Measurements from ENCODE around the gene PPFIA1.

DNA sequence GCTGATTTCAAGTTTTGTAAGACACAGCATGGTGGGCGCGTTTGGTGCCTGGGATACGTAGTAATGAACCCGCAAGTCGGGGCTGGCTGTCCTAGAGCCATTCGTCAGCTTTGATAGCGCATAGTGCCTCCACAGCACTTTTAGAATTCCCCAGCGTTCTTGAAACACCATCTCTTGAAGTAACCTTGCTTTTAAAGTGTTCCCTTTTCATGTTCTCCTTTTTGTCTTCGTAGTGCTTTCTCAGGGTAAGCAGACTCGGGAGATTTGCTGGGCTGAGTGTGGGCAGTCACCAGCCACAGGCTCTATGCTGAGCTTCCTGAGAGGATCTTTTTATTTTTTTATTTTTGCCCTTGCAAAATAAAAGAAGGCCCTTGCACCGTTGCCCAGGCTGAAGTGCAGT, 88.3 kb downstream of the PPFIA1 start:
- TF ChIP-seq, protein P1, sequence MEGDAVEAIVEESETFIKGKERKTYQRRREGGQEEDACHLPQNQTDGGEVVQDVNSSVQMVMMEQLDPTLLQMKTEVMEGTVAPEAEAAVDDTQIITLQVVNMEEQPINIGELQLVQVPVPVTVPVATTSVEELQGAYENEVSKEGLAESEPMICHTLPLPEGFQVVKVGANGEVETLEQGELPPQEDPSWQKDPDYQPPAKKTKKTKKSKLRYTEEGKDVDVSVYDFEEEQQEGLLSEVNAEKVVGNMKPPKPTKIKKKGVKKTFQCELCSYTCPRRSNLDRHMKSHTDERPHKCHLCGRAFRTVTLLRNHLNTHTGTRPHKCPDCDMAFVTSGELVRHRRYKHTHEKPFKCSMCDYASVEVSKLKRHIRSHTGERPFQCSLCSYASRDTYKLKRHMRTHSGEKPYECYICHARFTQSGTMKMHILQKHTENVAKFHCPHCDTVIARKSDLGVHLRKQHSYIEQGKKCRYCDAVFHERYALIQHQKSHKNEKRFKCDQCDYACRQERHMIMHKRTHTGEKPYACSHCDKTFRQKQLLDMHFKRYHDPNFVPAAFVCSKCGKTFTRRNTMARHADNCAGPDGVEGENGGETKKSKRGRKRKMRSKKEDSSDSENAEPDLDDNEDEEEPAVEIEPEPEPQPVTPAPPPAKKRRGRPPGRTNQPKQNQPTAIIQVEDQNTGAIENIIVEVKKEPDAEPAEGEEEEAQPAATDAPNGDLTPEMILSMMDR (IDR thresholded peaks at IDR 0.05), result no peak
- TF ChIP-seq JUND (IDR thresholded peaks at IDR 0.05) (no peak), FOSL2 (IDR thresholded peaks at IDR 0.05; ENCODE audit: borderline replicate concordance, low read depth) (no peak), TAF1 (IDR thresholded peaks at IDR 0.05; ENCODE audit: borderline replicate concordance, low read depth, low read length) (no peak), POLR2AphosphoS5 (IDR thresholded peaks at IDR 0.05; ENCODE audit: low read depth, low read length) (no peak), MEF2A (IDR thresholded peaks at IDR 0.05; ENCODE audit: borderline replicate concordance, low read depth) (no peak)
- TF ChIP-seq, protein P2, sequence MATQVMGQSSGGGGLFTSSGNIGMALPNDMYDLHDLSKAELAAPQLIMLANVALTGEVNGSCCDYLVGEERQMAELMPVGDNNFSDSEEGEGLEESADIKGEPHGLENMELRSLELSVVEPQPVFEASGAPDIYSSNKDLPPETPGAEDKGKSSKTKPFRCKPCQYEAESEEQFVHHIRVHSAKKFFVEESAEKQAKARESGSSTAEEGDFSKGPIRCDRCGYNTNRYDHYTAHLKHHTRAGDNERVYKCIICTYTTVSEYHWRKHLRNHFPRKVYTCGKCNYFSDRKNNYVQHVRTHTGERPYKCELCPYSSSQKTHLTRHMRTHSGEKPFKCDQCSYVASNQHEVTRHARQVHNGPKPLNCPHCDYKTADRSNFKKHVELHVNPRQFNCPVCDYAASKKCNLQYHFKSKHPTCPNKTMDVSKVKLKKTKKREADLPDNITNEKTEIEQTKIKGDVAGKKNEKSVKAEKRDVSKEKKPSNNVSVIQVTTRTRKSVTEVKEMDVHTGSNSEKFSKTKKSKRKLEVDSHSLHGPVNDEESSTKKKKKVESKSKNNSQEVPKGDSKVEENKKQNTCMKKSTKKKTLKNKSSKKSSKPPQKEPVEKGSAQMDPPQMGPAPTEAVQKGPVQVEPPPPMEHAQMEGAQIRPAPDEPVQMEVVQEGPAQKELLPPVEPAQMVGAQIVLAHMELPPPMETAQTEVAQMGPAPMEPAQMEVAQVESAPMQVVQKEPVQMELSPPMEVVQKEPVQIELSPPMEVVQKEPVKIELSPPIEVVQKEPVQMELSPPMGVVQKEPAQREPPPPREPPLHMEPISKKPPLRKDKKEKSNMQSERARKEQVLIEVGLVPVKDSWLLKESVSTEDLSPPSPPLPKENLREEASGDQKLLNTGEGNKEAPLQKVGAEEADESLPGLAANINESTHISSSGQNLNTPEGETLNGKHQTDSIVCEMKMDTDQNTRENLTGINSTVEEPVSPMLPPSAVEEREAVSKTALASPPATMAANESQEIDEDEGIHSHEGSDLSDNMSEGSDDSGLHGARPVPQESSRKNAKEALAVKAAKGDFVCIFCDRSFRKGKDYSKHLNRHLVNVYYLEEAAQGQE (IDR thresholded peaks at IDR 0.05; ENCODE audit: low read depth, low read length), result no peak
